ENCODE results near the gene TM6SF1.

Gene TM6SF1

DNA sequence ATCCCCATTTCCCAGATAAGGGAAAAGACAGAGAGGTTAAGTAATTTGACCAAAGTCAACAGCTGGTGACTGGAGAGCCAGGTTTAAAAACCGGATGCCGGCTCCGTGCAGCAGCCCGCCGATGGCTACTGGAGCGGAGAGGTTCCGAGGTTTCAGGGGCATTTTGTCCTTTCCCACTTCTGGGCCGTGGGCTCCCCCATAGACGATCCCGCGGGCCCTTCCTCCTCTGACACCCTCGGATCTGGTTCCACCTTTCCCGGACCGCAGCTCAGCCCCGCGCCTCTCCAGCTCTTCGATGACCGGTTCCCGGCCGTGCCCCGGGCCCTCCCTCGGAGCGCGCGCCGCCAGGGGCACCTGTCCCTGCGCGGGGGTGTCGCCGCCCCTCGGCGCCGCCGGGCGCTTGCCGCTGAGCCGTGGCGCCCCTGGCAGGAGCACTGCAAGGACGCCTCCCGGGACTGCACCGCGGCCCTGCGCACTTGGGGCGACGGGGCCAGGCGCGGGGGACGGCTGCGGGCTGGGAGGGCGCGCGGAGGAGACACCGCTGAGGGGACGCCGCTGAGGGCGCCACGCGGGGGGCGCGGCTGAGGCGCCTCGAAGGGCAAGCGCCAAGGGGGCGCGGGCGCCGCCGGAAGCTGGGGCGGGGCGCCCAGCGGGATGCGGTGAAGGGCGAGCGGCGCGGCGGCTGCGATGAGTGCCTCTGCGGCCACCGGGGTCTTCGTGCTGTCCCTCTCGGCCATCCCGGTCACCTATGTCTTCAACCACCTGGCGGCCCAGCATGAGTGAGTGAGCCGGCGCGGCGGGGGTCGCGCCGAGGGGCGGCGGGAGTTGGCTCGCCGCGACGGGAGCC lies at the start of gene TM6SF1:
Gene TM6SF1 (plus strand): TSS at position 652 of the 847 bp plus-strand sequence. CDS start 36 bp downstream, at position 688.
- no peaks in the 10 kb centered on the region for H3K36me3 ChIP-seq (replicated peaks; ENCODE audit: low read depth, low read length)
- H3K27ac ChIP-seq (ENCODE audit: low read length) = peak within 1 kb of the TSS; percentile 40
- H3K79me2 ChIP-seq (ENCODE audit: low read length) = no peaks in the 10 kb centered on the region
- no peaks in the 10 kb centered on the region for H3K27me3 ChIP-seq (ENCODE audit: low read depth, low read length)
- H3K4me3 ChIP-seq (ENCODE audit: low read length) = peak within 1 kb of the TSS; percentile 81
- H3K4me1 ChIP-seq (ENCODE audit: low read length) = peaks cover 16% of the 10 kb centered on the region
- H3K9ac ChIP-seq (ENCODE audit: low read length) = peak within 1 kb of the TSS; percentile 66
- H4K20me1 ChIP-seq (ENCODE audit: insufficient read depth, low read length) = no peaks in the 10 kb centered on the region
- peak within 1 kb of the TSS; percentile 91 for H3K4me2 ChIP-seq (ENCODE audit: low read length)
- no peak for TF ChIP-seq EZH2phosphoT487 (IDR thresholded peaks at IDR 0.05; ENCODE audit: low read depth)
- TF ChIP-seq, protein P1, sequence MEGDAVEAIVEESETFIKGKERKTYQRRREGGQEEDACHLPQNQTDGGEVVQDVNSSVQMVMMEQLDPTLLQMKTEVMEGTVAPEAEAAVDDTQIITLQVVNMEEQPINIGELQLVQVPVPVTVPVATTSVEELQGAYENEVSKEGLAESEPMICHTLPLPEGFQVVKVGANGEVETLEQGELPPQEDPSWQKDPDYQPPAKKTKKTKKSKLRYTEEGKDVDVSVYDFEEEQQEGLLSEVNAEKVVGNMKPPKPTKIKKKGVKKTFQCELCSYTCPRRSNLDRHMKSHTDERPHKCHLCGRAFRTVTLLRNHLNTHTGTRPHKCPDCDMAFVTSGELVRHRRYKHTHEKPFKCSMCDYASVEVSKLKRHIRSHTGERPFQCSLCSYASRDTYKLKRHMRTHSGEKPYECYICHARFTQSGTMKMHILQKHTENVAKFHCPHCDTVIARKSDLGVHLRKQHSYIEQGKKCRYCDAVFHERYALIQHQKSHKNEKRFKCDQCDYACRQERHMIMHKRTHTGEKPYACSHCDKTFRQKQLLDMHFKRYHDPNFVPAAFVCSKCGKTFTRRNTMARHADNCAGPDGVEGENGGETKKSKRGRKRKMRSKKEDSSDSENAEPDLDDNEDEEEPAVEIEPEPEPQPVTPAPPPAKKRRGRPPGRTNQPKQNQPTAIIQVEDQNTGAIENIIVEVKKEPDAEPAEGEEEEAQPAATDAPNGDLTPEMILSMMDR (IDR thresholded peaks at IDR 0.05; ENCODE audit: low read depth, low read length) = peak; percentile 10; the same call in 1 of the 2 replicates
- peak within 1 kb of the TSS; percentile 72 for H2AFZ ChIP-seq (ENCODE audit: low read depth, low read length)
- no peaks in the 10 kb centered on the region for H3K9me3 ChIP-seq (ENCODE audit: insufficient read depth, low read length)

DNA sequence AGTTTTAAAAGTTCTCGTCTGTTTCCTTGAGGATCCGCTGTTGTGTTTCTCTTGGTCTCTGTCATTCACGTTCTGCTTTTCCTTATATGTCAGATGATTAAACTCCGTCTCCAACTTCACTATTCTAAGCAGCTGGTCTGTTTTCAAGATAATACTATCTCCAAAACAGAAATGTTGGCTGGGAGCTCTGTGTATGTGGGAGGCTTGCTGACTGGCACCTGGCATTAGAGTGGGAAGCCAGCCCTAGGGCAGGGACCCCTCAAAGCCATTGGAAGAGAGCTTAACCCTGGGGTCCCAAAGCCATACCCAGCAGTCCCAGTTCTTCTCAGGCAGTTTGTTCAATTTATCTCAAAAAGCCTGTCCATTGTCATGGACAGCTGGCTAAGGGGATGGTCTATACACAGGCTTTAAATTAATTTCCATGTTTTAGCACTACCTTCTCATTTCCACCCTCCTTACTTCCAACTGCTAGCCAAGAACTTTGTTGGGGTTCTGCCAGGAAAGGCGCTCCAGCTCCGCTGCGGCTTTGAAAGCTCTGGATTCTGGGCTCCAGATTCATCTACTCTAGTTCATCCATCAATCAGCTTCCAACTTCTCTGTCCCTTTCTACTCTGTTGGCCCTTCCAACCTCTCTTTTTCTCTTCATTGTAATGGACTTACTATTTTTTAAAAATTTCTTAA lies 49.6 kb upstream of the TM6SF1 start:
- Histone ChIP-seq H3K79me2 (ENCODE audit: low read length) (peaks cover 91% of the 10 kb centered on the region), H2AFZ (ENCODE audit: low read depth, low read length) (no peak overlapping the region), H4K20me1 (ENCODE audit: insufficient read depth, low read length) (peaks cover 53% of the 10 kb centered on the region), H3K4me1 (ENCODE audit: low read length) (peaks cover 16% of the 10 kb centered on the region), H3K4me2 (ENCODE audit: low read length) (no peak overlapping the region), H3K27me3 (ENCODE audit: low read depth, low read length) (no peaks in the 10 kb centered on the region), H3K9ac (ENCODE audit: low read length) (no peak overlapping the region), H3K27ac (ENCODE audit: low read length) (no peak overlapping the region), H3K36me3 (replicated peaks; ENCODE audit: low read depth, low read length) (peaks cover 34% of the 10 kb centered on the region), H3K4me3 (ENCODE audit: low read length) (no peak overlapping the region), H3K9me3 (ENCODE audit: insufficient read depth, low read length) (no peaks in the 10 kb centered on the region)
- TF ChIP-seq, protein P1 (IDR thresholded peaks at IDR 0.05; ENCODE audit: low read depth, low read length) = no peak
- TF ChIP-seq EZH2phosphoT487 (IDR thresholded peaks at IDR 0.05; ENCODE audit: low read depth) = no peak

DNA sequence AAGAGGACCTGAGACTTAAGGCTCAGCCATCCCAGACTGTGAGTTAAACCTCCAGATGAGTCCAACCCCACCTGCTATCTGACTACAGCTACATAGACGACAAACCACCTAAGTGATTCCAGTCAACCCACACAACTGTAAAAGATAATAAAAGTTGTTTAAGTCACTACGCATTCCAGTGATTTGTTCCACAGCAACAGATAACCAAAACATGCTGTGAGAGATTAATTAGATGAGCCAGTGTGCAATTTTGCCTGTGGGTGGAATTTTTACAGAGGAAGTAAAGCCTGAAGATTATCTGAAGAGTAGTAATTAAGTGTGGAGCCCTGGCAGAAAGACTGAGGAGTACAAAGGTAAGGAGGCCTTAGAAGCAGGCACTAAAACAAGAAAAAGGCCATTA lies 45.8 kb upstream of the TM6SF1 start:
- Histone ChIP-seq H4K20me1 (ENCODE audit: insufficient read depth, low read length) (peaks cover 82% of the 10 kb centered on the region), H3K4me1 (ENCODE audit: low read length) (peaks cover 45% of the 10 kb centered on the region), H3K9me3 (ENCODE audit: insufficient read depth, low read length) (no peaks in the 10 kb centered on the region), H3K9ac (ENCODE audit: low read length) (no peak overlapping the region), H3K36me3 (replicated peaks; ENCODE audit: low read depth, low read length) (peaks cover 24% of the 10 kb centered on the region), H2AFZ (ENCODE audit: low read depth, low read length) (no peak overlapping the region), H3K4me3 (ENCODE audit: low read length) (no peak overlapping the region), H3K4me2 (ENCODE audit: low read length) (peak overlapping the region; percentile 97), H3K27ac (ENCODE audit: low read length) (peak overlapping the region; percentile 86; the same call in 1 of the 2 replicates), H3K27me3 (ENCODE audit: low read depth, low read length) (no peaks in the 10 kb centered on the region), H3K79me2 (ENCODE audit: low read length) (peaks cover 100% of the 10 kb centered on the region)
- TF ChIP-seq, protein P1 (IDR thresholded peaks at IDR 0.05; ENCODE audit: low read depth, low read length) = no peak
- no peak for TF ChIP-seq EZH2phosphoT487 (IDR thresholded peaks at IDR 0.05; ENCODE audit: low read depth)

DNA sequence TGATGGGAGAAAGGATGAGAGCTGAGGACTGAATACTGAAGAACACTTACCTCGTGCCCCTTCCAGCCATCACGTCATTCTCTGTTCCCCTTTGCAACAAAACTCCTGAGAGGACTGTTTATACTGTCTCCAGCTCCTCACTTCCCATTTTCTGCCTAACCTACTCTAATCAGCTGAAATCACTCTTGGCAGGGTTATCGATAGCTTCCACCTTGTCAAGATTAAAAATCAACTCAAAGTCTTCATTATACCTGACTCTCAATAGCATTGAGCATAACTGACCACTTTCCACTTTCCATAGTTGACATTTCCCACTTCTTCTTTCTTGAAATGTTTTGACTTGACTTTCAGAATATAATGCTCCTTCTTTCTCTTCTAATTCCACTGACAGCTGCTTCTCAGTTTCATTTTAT lies 44.7 kb upstream of the TM6SF1 start:
- peaks cover 24% of the 10 kb centered on the region for H3K36me3 ChIP-seq (replicated peaks; ENCODE audit: low read depth, low read length)
- H3K4me2 ChIP-seq (ENCODE audit: low read length) = peak overlapping the region; percentile 97
- H3K27ac ChIP-seq (ENCODE audit: low read length) = peak overlapping the region; percentile 86
- H4K20me1 ChIP-seq (ENCODE audit: insufficient read depth, low read length) = peaks cover 71% of the 10 kb centered on the region
- H3K9ac ChIP-seq (ENCODE audit: low read length) = peak overlapping the region; percentile 31; the same call in 1 of the 2 replicates
- no peak overlapping the region for H2AFZ ChIP-seq (ENCODE audit: low read depth, low read length)
- peaks cover 49% of the 10 kb centered on the region for H3K4me1 ChIP-seq (ENCODE audit: low read length)
- no peaks in the 10 kb centered on the region for H3K27me3 ChIP-seq (ENCODE audit: low read depth, low read length)
- peaks cover 93% of the 10 kb centered on the region for H3K79me2 ChIP-seq (ENCODE audit: low read length)
- H3K9me3 ChIP-seq (ENCODE audit: insufficient read depth, low read length) = no peaks in the 10 kb centered on the region
- TF ChIP-seq EZH2phosphoT487 (IDR thresholded peaks at IDR 0.05; ENCODE audit: low read depth) = no peak
- TF ChIP-seq, protein P1 (IDR thresholded peaks at IDR 0.05; ENCODE audit: low read depth, low read length) = no peak
- H3K4me3 ChIP-seq (ENCODE audit: low read length) = peak overlapping the region; percentile 84

Data from OCI-LY3 (cell line).